MCF 10A (cell line): ENCODE results near the gene THRAP3. TPM values are rescaled to one million over a fixed set of nuclear protein-coding genes. Genes with fewer than 3 reads are reported as not detected.

Source experiments
- BruUV-seq: library from RNA; stranded (reverse); fragments of 400-500 nt; replicated peaks from 2 replicates; lab custom pipeline; 2021; lab: Mats Ljungman, UMichigan
- CTCF ChIA-PET: fragments of 300-600 bp; sonication (Branson Sonifier 250); formaldehyde crosslinking; extraction: SDS; loops from one replicate; lab custom pipeline; 2021; ENCODE audit warnings: antibody characterized with exemption, inconsistent platforms; lab: Yijun Ruan, JAX
- POLR2A ChIA-PET: fragments of 300-600, 350-650 bp; sonication (Branson Sonifier 250); formaldehyde crosslinking; extraction: SDS; loops from one replicate; lab custom pipeline; 2020; ENCODE audit warnings: antibody characterized with exemption, inconsistent platforms; lab: Yijun Ruan, JAX
- DNase-seq: peaks from one replicate; pipeline ENCODE4 v3.0.0-alpha.2; 2018; ENCODE audit not compliant: unreplicated experiment
- H3K27ac Mint-ChIP-seq: one replicate; pipeline ENCODE4 v1.8.0; 2022; ENCODE audit warnings: mild to moderate bottlenecking, low read depth, mixed read lengths; ENCODE audit not compliant: unreplicated experiment
- H3K27me3 Mint-ChIP-seq: one replicate; pipeline ENCODE4 v1.8.0; 2022; ENCODE audit warnings: mixed read lengths; ENCODE audit not compliant: insufficient read depth, unreplicated experiment
- H3K36me3 Mint-ChIP-seq: one replicate; pipeline ENCODE4 v1.8.0; 2022; ENCODE audit warnings: mild to moderate bottlenecking, moderate library complexity, mixed read lengths; ENCODE audit not compliant: insufficient read depth, unreplicated experiment
- H3K4me1 Mint-ChIP-seq: one replicate; pipeline ENCODE4 v1.8.0; 2022; ENCODE audit warnings: mixed read lengths; ENCODE audit not compliant: insufficient read depth, unreplicated experiment
- H3K4me3 Mint-ChIP-seq: one replicate; pipeline ENCODE4 v1.8.0; 2022; ENCODE audit warnings: mild to moderate bottlenecking, moderate library complexity, mixed read lengths; ENCODE audit not compliant: unreplicated experiment
- H3K9me3 Mint-ChIP-seq: one replicate; pipeline ENCODE4 v1.8.0; 2022; ENCODE audit warnings: mixed read lengths; ENCODE audit not compliant: unreplicated experiment
- intact Hi-C: fragments of 100-400 bp; cut with micrococcal nuclease; formaldehyde crosslinking; loops from 2 replicates; pipeline ENCODE4 v1.14.1; 2022
- total RNA-seq: library from RNA; stranded (reverse); gene quantifications from 2 replicates; pipeline ENCODE4 v1.2.3, GENCODE V29; 2022
- TF ChIP-seq, protein P1 (sequence below): fragments of 200-600 bp; IDR thresholded peaks from one replicate; pipeline ENCODE4 v1.8.0; 2022; ENCODE audit warnings: antibody characterized with exemption, mild to moderate bottlenecking; ENCODE audit not compliant: unreplicated experiment

The THRAP3 gene
- total RNA-seq, 1 experiment from 2014 or later = 92.2 TPM

DNA sequence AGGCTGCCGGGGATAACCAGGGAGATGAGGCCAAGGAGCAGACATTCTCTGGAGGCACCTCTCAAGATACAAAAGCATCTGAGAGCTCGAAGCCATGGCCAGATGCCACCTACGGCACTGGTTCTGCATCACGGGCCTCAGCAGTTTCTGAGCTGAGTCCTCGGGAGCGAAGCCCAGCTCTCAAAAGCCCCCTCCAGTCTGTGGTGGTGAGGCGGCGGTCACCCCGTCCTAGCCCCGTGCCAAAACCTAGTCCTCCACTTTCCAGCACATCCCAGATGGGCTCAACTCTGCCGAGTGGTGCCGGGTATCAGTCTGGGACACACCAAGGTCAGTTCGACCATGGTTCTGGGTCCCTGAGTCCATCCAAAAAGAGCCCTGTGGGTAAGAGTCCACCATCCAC is 62.6 kb downstream of the THRAP3 start:
- peaks cover 100% of the 10 kb centered on the region for H3K36me3 Mint-ChIP-seq
- H3K4me3 Mint-ChIP-seq = no peak overlapping the region
- no peaks in the 10 kb centered on the region for H3K9me3 Mint-ChIP-seq
- TSS peak; percentile 37 for BruUV-seq
- CTCF ChIA-PET = interaction anchor here (0.6 to 3.8 kb wide), 16 partner anchors 11 to 407 kb away, joined by 3 to 37 read pairs (median 4); partner anchors contain the start of gene TRAPPC3
- TF ChIP-seq, protein P1, sequence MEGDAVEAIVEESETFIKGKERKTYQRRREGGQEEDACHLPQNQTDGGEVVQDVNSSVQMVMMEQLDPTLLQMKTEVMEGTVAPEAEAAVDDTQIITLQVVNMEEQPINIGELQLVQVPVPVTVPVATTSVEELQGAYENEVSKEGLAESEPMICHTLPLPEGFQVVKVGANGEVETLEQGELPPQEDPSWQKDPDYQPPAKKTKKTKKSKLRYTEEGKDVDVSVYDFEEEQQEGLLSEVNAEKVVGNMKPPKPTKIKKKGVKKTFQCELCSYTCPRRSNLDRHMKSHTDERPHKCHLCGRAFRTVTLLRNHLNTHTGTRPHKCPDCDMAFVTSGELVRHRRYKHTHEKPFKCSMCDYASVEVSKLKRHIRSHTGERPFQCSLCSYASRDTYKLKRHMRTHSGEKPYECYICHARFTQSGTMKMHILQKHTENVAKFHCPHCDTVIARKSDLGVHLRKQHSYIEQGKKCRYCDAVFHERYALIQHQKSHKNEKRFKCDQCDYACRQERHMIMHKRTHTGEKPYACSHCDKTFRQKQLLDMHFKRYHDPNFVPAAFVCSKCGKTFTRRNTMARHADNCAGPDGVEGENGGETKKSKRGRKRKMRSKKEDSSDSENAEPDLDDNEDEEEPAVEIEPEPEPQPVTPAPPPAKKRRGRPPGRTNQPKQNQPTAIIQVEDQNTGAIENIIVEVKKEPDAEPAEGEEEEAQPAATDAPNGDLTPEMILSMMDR = no peak
- POLR2A ChIA-PET = interaction anchor here (3.0 kb wide), 1 partner anchor 63 kb away, joined by 19 read pairs; the partner anchor contains the start of gene THRAP3
- DNase-seq = no peak
- H3K27ac Mint-ChIP-seq = no peak overlapping the region
- H3K4me1 Mint-ChIP-seq = peaks cover 12% of the 10 kb centered on the region
- intact Hi-C loops = no loop called here
- no peaks in the 10 kb centered on the region for H3K27me3 Mint-ChIP-seq

DNA sequence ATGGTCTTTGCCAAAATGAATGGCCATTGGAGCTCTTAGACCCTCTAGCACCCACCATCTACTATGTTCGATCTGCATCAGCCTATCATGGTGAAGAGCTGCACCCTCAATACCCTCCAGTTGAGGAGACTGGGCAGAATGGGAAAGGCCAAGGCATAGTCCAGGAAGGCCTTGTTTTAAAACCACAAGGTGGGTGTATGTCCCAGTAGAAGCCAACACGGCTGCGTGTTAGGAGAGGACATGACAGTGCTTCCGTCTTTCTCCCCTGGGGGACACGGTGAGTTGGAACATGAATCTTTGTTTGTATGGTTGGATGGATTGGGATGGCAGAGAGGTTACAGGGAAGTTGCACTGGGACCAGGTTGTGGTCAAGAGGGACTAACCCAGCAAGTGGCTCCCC is 63.4 kb downstream of the THRAP3 start:
- BruUV-seq = no TSS peak
- TF ChIP-seq, protein P1 = no peak
- H3K27ac Mint-ChIP-seq = no peak overlapping the region
- DNase-seq = no peak
- ChIA-PET POLR2A (interaction anchor here (1.3 to 3.0 kb wide), 2 partner anchors 9 to 64 kb away, joined by 5 to 19 read pairs; partner anchors contain the start of gene THRAP3), CTCF (interaction anchor here (0.7 to 3.8 kb wide), 10 partner anchors 9 to 188 kb away, joined by 3 to 37 read pairs (median 5); partner anchors contain the start of gene TRAPPC3)
- peaks cover 12% of the 10 kb centered on the region for H3K4me1 Mint-ChIP-seq
- peaks cover 100% of the 10 kb centered on the region for H3K36me3 Mint-ChIP-seq
- H3K9me3 Mint-ChIP-seq = no peaks in the 10 kb centered on the region
- no peak overlapping the region for H3K4me3 Mint-ChIP-seq
- intact Hi-C loops = no loop called here
- H3K27me3 Mint-ChIP-seq = no peaks in the 10 kb centered on the region

DNA sequence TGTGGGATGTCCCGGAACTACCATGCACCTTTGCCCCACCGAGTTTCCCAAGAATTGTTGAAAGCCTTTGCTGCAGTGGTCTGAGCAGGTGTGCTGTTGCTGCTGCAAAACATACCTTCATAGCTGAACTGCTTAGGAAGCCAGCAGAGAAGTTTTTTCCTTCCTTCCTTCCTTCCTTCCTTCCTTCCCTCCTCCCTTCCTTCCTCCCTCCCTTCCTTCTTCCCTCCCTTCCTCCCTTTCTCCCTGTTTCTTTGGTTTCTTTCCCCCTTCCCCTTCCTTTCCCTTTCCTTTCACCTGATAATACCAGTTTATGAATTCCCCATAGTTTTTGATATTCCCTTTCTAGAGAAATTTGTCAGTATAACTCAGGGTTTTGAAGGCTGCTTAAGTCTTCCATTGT is 71.1 kb downstream of the THRAP3 start:
- Mint-ChIP-seq H3K4me3 (no peak overlapping the region), H3K27me3 (no peaks in the 10 kb centered on the region), H3K4me1 (peaks cover 16% of the 10 kb centered on the region), H3K9me3 (no peaks in the 10 kb centered on the region), H3K27ac (peak overlapping the region; percentile 9), H3K36me3 (peaks cover 100% of the 10 kb centered on the region)
- POLR2A ChIA-PET = interaction anchor here (1.1 to 1.8 kb wide), 3 partner anchors 10 to 37 kb away, joined by 3 to 6 read pairs (median 4); partner anchors contain the start of gene SH3D21
- no TSS peak for BruUV-seq
- CTCF ChIA-PET = no interaction called here
- DNase-seq = no peak
- TF ChIP-seq, protein P1 = no peak
- intact Hi-C loops = no loop called here

DNA sequence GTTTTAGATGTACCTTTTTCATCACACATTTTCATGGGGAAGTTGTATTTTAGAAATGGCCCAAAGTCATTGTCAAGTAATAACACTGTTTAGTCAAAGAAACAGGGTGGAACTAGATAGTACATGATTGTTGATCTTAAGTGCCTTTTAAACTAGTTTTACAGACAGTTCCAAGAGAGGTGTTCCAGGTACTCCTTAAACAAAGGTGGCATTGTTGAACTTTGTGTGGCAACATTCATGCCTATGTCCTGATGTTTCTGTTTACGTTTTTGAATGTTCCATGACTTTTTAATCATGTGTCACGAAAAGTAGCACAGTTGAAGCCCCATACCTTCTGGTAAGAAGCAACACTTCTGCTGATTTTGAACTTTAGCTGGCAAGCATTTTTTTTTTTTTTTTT is 72.8 kb downstream of the THRAP3 start:
- H3K36me3 Mint-ChIP-seq = peaks cover 99% of the 10 kb centered on the region
- intact Hi-C loops = no loop called here
- H3K4me3 Mint-ChIP-seq = no peak overlapping the region
- no peak overlapping the region for H3K27ac Mint-ChIP-seq
- TF ChIP-seq, protein P1 = no peak
- no peaks in the 10 kb centered on the region for H3K9me3 Mint-ChIP-seq
- POLR2A ChIA-PET = no interaction called here
- H3K4me1 Mint-ChIP-seq = peaks cover 13% of the 10 kb centered on the region
- no TSS peak for BruUV-seq
- CTCF ChIA-PET = interaction anchor here (0.9 to 1.5 kb wide), 3 partner anchors 10 to 46 kb away, joined by 4 to 7 read pairs (median 7); no protein-coding TSS in a partner anchor
- DNase-seq = no peak
- H3K27me3 Mint-ChIP-seq = no peaks in the 10 kb centered on the region
